ENCODE results near the gene SLC6A4. TPM values are rescaled to one million over a fixed set of nuclear protein-coding genes. Genes with fewer than 3 reads are reported as not detected.
A peak's percentile ranks its signal among the peaks of the same experiment; 100 is the strongest.

Gene SLC6A4
- total RNA-seq, 1 donor from 2014 or later = 0.33 TPM

GRCh38 chr17:30239089-30239462, 3.6 kb upstream of the SLC6A4 start:
- no peak overlapping the region for H3K27ac ChIP-seq (replicated peaks)
- H3K36me3 ChIP-seq = no peaks in the 10 kb centered on the region
- H3K9me3 ChIP-seq (replicated peaks) = no peaks in the 10 kb centered on the region
- H3K4me3 ChIP-seq = no peak overlapping the region
- peaks cover 26% of the 10 kb centered on the region for H3K4me1 ChIP-seq
- TF ChIP-seq CTCF (IDR thresholded peaks at IDR 0.05; ENCODE audit: borderline replicate concordance) = no peak
- DNase-seq = no peak
- H3K27me3 ChIP-seq (ENCODE audit: low read depth) = peaks cover 69% of the 10 kb centered on the region
- intact Hi-C loops (cut with micrococcal nuclease) = no loop called here

GRCh38 chr17:30238387-30239088, 3.0 kb upstream of the SLC6A4 start:
- intact Hi-C loops (cut with micrococcal nuclease) = no loop called here
- Histone ChIP-seq H3K27ac (replicated peaks) (no peak overlapping the region), H3K36me3 (no peaks in the 10 kb centered on the region), H3K9me3 (replicated peaks) (no peaks in the 10 kb centered on the region), H3K4me3 (no peak overlapping the region), H3K27me3 (ENCODE audit: low read depth) (peaks cover 75% of the 10 kb centered on the region), H3K4me1 (peaks cover 26% of the 10 kb centered on the region)
- no peak for DNase-seq
- no peak for TF ChIP-seq CTCF (IDR thresholded peaks at IDR 0.05; ENCODE audit: borderline replicate concordance)

GRCh38 chr17:30238003-30238344, 2.5 kb upstream of the SLC6A4 start:
- Histone ChIP-seq H3K27ac (replicated peaks) (no peak overlapping the region), H3K36me3 (no peaks in the 10 kb centered on the region), H3K27me3 (ENCODE audit: low read depth) (peaks cover 80% of the 10 kb centered on the region), H3K4me3 (no peak overlapping the region), H3K9me3 (replicated peaks) (no peaks in the 10 kb centered on the region), H3K4me1 (peaks cover 26% of the 10 kb centered on the region)
- no peak for TF ChIP-seq CTCF (IDR thresholded peaks at IDR 0.05; ENCODE audit: borderline replicate concordance)
- DNase-seq = no peak
- intact Hi-C loops (cut with micrococcal nuclease) = no loop called here

- no peak overlapping the region for H3K4me3 ChIP-seq
- intact Hi-C loops (cut with micrococcal nuclease) = no loop called here
- DNase-seq = no peak
- peaks cover 86% of the 10 kb centered on the region for H3K27me3 ChIP-seq (ENCODE audit: low read depth)
- H3K4me1 ChIP-seq = peaks cover 26% of the 10 kb centered on the region
- no peaks in the 10 kb centered on the region for H3K9me3 ChIP-seq (replicated peaks)
- no peak for TF ChIP-seq CTCF (IDR thresholded peaks at IDR 0.05; ENCODE audit: borderline replicate concordance)
- no peak overlapping the region for H3K27ac ChIP-seq (replicated peaks)
- no peaks in the 10 kb centered on the region for H3K36me3 ChIP-seq
These were observed 2.0 kb upstream of the SLC6A4 start for GRCh38 chr17:30237296-30238002.

- Histone ChIP-seq H3K36me3 (no peaks in the 10 kb centered on the region), H3K4me3 (peak overlapping the region; percentile 64), H3K9me3 (replicated peaks) (no peaks in the 10 kb centered on the region), H3K27ac (replicated peaks) (no peak overlapping the region), H3K4me1 (peaks cover 26% of the 10 kb centered on the region), H3K27me3 (ENCODE audit: low read depth) (peaks cover 87% of the 10 kb centered on the region)
- peak; percentile 39 for TF ChIP-seq CTCF (IDR thresholded peaks at IDR 0.05; ENCODE audit: borderline replicate concordance)
- DNase-seq = peak; percentile 49
- intact Hi-C loops (cut with micrococcal nuclease) = no loop called here
These were observed 1.3 kb upstream of the SLC6A4 start for GRCh38 chr17:30236766-30237165.

All from left ventricle myocardium inferior (tissue), 1 donor.